Measurements from ENCODE around the gene DIS3L2.

Gene DIS3L2

DNA sequence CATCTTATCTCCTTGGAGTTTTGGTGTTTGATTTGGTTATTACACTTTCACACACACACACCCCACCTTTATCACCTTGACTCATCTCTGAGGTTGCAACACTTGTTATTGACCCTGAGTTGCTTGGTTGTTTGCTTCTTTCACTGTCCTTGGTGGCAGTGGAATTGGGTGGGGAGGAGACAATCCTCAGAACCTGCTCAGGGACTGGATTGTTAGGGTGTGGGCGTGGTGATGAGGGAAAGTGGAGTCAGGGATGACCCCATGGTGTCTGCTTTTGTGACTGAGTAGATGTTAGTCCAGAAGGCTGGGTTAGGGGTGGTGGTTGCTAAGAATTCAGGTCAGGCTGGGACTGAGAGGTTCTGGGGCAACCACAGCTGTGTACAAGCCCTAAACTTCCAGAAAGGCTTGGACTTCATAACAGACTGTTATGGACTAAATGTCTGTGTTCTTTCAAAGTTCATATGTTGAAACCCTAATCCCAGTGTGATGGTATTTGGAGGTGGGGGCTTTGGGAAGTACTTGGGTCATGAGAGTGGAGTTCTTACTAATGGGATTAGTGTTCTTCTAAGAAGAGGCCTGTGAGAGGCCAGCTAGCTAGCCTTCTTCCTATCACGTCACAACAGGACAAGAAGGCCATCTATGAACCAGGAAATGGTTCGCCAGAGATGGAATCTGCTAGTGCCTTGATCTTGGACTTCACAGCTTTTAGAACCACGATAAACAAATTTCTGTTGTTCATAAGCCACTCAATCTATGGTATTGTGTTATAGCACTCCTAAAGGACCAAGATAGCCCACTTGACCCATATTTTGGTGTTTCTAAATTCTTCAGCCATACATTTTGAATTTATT is 3.4 kb upstream of the DIS3L2 start:
- no peak for DNase-seq

GRCh38 chr2:231960810-231961348 is 634 bp upstream of the DIS3L2 start:
- no peak for DNase-seq

DNA sequence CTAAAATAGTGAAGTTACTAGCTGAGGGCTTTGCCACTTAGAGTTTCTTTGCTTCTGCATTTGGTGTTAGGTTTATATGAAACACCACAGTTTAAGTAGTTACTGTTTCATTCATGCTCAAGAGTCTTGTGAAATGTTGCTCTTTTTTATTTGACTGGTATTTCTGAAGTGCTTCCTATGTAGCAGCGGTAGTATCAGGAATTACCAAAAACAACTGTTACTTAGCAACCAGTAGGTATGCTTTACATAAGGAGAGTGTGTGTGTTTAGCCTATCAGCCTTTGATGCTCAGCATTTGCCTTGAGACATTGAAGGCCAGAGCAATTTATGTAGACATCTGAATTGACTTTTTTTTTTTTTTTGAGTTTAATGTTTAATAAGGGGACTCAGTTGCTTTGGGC is 3.6 kb downstream of the DIS3L2 start:
- no peak for DNase-seq

- DNase-seq, result no peak
Measured at GRCh38 chr2:231966886-231967285, 5.4 kb downstream of the DIS3L2 start.

DNA sequence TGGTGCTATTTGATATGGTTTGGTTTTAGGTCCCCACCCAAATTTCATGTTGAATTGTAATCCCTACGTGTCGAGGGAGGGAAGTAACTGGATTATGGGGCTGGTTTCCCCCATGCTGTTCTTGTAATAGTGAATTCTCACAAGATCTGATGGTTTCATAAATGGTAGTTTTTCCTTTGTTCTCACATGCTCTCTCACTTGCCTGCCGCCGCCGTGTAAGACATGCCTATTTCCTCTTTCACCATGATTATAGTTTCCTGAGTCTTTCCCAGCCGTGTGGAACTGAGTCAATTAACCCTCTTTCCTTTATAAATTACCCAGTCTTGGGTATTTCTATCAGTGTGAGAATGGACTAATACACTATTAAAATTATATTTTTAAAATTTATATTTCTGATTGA is 7.3 kb downstream of the DIS3L2 start:
- no peak for DNase-seq

DNA sequence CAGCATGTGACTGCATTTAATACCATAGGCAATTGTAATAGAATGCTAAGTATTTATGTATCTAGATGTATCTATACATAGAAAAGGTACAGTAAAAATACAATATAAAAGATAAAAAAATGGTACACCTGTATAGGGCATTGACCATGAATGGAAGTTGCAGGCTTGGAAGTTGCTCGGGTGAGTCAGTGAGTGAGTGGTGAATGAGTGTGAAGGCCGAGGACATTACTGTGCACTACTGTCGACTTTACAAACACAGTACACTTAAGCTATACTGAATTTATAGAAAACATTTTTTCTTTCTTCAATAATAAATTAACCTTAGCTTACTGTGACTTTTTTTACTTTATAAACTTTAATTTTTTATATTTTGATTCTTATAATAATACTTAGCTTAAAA is 8.9 kb downstream of the DIS3L2 start:
- no peak for DNase-seq

DNA sequence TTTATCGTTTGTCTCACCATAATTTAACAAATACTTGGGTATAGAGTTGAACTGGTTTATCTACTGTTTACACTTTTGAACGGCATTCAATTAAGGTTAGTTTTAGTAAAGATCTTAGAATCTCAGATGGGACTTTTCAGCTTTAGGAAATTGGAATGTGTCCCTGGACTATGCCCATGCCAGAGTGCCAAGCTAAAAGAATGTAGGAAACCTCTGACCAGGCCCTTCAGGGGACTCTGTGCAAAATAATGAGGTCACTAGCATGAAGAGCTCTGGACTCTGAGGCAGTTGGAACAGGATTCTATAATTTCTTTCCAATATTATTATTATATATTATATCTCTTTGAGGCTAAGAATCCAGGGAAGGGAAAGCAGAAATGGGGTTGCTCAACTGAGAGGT is 13.5 kb downstream of the DIS3L2 start:
- no peak for DNase-seq

- DNase-seq, result no peak
Measured at GRCh38 chr2:231977430-231977829, 15.9 kb downstream of the DIS3L2 start.

- DNase-seq, result no peak
Measured at GRCh38 chr2:231984992-231985391, 23.5 kb downstream of the DIS3L2 start.

- no peak for DNase-seq
Measured at GRCh38 chr2:231985823-231986261, 24.3 kb downstream of the DIS3L2 start.

GRCh38 chr2:231987124-231987727 is 25.7 kb downstream of the DIS3L2 start:
- no peak for DNase-seq

- DNase-seq, result no peak
Measured at GRCh38 chr2:231988179-231988866, 26.8 kb downstream of the DIS3L2 start.

- DNase-seq, result no peak
Measured at GRCh38 chr2:231991664-231992063, 30.2 kb downstream of the DIS3L2 start.

DNA sequence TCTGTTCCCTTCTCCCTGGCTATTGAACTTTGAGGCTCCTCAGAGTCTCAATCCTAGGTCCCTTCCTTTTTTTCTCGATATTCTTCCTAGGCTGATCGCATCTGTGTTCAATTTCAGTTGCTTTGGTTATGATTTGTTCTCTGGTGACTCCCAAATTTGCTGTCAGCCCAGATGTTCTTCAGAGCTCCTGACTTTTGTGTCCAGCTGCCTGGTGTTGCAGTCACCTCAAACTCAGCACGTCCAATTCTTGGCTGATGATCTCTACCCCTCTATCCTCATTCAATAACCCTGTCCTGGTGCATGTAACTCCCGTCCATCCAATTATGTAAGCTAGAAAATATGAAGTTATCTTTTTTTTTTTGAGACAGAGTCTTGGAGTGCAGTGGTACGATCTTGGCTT is 31.4 kb downstream of the DIS3L2 start:
- DNase-seq, result no peak

GRCh38 chr2:231996797-231997540 is 35.5 kb downstream of the DIS3L2 start:
- no peak for DNase-seq

DNA sequence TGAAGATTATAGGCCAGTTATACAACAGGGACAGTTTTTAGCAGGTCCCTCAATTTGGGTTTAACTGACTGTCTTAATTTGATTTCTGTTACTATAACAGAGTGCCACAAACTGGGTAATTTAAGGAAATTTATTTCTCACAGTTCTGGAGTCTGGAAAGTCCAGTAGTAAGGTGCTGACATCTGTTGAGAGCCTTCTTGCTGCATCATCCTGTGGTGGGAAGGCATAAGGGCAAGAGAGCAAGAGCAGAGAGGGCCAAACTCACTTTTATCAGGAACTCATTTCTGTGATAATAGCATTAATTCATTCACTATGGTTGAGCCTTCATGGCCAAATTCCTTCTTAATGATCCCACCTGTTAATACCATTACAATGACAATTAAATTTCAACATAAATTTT is 36.5 kb downstream of the DIS3L2 start:
- no peak for DNase-seq

DNA sequence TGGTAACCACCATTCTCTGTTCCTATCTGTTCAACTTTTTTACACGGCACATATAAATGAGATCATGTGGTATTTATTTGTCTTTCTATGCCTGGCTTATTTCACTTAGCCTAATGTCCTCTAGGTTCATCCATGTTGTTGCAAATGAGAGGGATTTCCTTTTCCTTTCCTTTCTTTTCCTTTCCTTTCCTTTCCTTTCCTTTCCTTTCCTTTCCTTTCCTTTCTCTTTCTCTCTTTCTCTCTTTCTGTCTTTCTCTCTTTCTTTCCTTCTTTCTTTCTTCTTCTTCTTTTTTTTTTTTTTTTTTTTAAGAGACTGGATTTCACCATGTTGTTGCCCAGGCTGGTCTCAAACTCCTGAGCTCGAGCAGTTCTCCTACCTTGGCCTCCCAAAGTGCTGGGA is 38.9 kb downstream of the DIS3L2 start:
- no peak for DNase-seq

GRCh38 chr2:232001073-232001472 is 39.6 kb downstream of the DIS3L2 start:
- no peak for DNase-seq

DNA sequence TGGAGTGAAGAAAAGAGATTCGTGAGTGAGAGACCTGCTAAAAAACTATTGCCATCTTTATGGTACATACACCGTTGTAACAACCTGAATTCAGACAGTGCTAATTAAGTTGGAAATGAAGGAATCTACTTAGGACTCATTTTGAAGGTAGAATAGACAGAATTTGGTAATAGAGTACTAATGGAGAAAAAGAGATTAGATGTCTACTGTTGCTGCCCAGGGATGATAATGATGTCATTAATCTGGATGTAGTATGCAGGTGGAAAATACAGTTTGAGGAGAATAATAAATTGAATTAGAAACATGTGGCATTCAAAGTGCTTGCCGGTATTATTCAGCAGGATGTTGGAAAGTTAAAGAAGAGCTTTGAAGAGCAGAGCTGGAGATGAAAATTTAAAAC is 44.7 kb downstream of the DIS3L2 start:
- no peak for DNase-seq

DNA sequence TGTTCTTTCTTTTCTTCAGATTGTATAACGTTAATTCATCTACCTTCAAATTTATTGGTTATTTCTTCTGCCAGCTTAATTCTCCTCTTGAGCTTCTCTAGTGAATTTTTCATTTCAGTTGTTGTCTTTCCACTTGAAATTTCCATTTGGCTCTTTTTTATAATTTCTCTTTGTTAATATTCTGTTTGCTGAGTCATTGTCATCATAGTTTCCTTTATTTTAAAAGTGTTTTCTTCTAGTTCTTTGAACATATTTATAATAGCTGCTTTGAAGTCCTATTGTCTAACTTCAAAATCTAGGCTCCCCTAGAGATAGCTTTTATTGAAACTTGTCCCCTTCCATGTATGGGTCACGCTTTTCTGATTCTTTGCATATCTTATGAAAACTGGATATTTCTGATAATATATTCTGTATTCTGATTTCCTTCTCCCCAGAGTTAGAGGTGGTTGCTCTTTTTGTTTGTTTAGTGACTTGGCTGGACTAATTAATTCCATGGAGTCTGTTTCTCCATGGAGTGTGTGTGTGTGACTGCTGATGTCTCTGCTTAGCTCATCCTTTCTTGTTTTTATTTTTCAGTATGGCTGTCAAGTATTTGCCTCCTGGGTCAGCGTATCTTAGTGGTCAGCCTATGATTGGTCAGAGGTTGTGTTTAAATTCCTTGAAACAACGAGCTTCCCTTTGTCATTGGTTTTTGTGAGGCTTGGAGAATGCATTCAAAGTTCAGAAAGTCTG is 47.6 kb downstream of the DIS3L2 start:
- no peak for DNase-seq

- no peak for DNase-seq
Measured at GRCh38 chr2:232009639-232010274, 48.2 kb downstream of the DIS3L2 start.

All from stimulated activated CD8-positive, alpha-beta memory T cell treated with anti-CD3 and anti-CD28 coated beads, Interleukin-4, amount 100 ng/mL, for 48 hours (primary cell).